ENCODE measurements around the gene ZDHHC15.
"Not testable (repeated sequence)": the region's sequence is repeated elsewhere in the genome, so short reads cannot be mapped to it uniquely, and the experiment has no call there.

The ZDHHC15 gene, protein sequence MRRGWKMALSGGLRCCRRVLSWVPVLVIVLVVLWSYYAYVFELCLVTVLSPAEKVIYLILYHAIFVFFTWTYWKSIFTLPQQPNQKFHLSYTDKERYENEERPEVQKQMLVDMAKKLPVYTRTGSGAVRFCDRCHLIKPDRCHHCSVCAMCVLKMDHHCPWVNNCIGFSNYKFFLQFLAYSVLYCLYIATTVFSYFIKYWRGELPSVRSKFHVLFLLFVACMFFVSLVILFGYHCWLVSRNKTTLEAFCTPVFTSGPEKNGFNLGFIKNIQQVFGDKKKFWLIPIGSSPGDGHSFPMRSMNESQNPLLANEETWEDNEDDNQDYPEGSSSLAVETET

DNA sequence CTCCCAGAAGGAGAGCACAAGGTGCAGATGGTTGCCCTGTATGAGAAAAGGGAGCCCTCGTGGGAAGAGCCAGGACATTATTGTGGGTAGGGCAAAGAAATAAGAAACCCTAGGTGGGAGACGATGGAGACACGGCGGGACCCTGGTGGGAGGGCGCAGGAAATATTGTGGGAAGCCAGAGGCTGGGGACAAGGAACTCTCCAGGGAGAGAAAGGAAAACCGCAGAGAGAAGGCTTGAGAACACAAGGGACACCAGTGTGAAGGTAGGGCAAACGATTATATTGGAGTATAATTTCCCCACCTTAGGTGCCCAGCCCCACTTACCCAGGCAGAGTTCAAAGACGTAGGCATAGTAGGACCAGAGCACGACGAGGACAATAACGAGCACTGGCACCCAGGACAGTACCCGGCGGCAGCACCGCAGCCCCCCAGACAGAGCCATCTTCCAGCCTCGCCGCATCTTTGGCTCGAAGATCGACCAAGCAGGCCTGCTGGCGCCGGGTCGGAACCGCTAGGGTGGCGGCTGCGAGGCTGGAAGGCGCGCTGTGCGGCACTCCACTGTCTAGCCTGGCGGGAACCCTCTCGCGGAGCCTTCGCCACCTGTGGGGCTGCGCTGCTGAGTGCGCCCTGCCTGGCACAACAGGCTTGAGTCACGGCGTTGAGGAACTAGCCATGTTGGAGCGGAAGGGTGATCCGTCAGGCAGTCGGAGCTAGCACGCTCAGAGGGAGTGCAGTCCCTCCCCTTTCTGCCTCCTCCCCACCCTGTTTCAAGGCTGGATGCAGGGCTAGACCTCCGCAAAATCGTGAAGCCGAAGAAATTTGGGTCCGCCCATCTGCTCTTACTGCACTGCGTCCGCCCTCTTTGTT is at the start of gene ZDHHC15:
Gene ZDHHC15, minus strand, starts transcription at position 473 of the 867 bp plus-strand sequence. Its CDS starts 13 bp downstream, at position 460.
- DNase-seq, result peak; percentile 0 to 33

DNA sequence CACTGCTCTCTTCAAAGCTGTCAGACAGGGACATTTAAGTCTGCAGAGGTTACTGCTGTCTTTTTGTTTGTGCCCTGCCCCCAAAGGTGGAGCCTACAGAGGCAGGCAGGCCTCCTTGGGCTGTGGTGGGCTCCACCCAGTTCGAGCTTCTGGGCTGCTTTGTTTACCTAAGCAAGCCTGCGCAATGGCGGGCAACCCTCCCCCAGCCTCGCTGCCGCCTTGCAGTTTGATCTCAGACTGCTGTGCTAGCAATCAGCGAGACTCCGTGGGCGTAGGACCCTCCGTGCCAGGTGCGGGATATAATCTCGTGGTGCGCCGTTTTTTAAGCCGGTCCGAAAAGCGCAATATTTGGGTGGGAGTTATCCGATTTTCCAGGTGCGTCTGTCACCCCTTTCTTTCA is 37.7 kb upstream of the ZDHHC15 start:
- DNase-seq, result not testable (repeated sequence)

DNA sequence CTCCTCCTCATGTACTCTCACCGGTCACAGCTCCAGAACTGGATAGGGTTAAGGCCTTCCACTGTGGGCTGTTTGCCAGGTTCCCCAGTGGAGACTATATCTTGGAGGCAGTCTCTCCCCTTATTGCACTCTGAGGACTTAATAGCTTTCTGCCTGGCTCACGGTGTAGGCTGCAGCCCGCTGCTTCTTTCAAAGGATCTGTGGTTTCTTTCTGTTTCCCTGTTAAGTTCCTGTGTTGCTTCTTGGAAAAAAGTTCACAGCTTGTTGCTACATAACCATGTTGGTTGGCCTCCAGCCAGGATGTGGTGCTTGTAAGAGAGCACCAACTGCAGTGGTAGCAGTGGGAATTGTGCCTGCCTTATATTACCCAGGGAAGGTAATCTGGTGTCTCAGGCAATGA is 24.9 kb upstream of the ZDHHC15 start:
- peak in 1 of 2 donors; percentile 21 for DNase-seq

DNA sequence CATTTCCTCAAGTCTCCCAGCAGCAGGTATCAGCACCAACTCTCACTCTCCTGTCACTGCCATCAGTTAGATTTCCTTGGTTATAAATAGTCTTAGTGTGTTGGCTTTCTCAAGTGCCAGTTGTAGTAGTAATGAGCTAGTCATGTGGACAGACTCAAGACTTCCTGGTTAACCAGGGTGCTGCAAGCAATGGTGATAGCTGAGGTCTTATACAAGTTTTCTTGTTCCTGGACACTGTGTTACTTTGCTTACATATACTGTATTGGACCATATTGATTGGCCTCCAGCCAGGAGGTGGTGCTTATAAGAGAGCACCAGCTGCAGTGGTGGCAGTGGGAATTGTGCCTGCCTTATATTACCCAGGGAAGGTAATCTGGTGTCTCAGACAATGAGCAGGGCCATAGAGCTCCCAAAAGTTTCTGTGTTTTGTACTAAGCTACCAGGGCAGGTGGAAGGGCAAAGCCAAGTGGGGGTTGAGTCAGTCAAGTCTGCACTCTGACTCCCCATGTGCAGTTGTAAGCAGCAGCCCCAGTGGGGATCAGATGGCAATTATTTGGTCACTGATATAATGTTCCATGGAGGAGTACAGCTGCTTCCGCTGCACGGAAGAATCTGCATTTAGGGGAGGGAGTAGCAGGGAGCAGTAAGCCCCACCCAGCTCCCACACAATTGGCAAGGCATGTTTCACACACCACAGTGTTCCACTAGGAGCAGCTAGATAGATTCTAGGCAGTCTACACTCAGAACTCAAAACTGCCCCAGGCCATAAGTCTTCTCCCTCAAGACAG is 24.1 kb upstream of the ZDHHC15 start:
- DNase-seq, result no peak

DNA sequence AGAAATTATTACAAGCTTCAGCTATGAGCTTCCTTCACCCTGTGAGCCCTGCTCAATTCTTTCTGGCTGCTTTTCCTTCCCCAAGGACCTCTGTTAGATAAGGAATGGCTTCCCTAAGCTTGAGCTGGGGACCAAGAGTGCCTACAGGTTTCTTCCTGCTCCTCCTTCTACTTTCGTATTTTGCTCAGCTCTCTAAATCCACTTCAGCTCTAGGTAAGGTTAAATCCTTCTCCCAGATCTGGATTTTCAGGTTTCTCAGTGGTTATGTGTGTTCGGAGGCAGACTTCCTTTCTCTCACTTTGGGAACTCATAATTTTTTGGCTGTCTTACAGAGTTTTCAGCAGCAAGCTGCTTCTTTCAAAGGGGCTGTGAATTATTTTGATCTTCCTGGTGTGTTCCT is 21.9 kb upstream of the ZDHHC15 start:
- no peak for DNase-seq

DNA sequence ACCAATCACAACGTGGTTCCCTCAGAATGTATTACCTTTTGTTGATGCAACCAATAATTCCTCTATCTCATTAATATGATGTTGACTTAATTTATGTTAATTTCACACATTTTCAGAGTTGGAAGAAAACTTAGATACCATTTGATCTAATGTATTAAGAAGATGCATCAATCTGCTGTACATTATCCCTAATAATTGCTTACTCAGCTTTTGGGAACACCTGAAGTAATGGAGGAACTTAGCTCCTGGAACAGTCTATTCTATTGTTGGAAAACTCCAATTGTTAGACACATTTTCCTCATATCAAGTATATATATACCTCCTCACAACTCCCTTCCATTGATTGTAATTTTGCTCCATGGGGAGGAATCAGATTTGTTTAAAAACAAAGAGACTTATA is 38.9 kb downstream of the ZDHHC15 start:
- no peak for DNase-seq

DNA sequence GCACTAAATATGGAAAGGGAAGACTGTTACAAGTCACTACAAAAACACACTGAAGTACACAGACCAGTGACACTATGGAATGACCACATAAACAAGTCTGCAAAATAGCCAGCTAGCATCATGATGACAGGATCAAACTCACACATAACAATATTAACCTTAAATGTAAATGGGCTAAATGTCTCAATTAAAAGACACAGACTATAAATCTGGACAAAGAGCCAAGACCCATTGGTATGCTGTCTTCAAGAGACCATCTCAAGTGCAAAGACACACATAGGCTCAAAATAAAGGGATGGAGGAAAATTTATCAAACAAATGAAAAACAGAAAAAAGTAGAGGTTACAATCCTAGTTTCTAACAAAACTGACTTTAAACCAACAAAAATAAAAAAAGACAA is 61.1 kb downstream of the ZDHHC15 start:
- not testable (repeated sequence) for DNase-seq

DNA sequence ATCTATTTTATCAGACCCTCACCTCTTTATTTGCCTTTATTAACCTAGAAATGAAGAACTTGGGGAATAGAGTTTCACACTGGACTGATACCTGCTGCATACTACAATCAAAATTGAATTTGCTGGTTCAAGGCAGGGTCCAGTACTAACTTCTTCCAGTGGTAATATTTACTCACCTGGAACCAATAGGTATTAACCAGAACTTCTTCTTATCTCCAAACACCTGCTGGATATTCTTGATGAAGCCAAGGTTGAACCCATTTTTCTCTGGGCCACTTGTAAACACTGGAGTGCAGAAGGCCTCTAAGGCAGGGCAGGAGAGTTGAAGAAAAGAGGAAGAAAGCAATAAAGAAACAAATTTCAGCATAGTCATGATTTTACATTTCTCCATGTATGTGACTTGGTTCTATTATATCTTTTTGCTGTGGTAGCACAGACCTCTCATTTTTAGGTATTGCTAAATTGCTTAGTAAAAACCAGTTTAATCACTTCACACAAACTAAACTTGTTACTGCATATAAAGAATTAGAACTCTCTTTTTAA is 101.1 kb downstream of the ZDHHC15 start:
- no peak for DNase-seq

DNA sequence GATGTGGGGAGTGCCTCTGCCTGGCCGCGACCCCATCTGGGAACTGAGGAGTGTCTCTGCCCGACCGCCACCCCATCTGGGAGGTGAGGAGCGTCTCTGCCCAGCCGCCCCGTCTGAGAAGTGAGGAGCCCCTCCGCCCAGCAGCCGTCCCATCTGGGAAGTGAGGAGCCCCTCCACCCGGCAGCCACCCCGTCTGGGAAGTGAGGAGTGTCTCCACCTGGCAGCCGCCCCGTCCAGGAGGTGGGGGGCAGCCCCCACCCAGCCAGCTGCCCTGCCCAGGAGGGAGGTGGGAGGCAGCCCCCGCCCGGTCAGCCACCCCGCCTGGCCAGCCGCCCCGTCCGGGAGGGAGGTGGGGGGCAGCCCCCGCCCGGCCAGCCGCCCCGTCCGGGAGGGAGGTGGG is 115.7 kb downstream of the ZDHHC15 start:
- DNase-seq, result not testable (repeated sequence)

DNA sequence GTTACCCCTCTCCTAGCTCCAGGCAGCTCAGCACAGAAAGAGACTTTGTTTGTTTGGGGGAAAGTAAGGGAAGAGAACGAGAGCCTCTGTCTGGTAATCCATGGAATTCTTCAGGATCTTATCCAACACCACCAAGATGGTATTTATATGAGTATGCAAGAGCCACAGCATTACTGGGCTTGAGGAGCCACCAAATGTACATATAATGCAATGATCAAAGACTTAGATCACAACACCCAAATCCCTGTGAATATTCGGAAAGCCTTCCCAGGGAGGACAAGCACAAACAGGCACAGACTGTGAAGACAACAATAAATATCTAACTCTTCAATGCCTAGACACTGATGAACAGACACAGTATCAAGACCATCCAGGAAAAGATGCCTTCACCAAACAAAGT is 132.4 kb downstream of the ZDHHC15 start:
- DNase-seq, result no peak

DNA sequence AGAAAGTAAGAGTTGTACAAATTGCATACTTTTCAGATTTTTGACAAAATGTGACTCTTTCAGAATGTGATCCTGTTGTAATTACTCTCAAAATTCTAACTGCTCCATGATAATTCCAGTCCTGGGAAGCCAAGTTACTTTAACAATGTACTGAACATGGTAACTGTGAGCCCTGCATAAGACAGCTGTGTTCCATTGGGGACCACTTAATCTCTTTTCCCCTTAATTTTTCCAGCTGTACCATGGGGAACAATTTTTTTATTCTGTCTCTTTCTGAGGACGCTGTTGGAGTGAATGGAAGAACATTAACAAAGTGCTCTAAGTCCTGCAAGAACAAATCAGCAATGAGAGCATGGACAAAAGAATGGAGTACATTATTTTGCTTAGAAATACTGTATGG is 153.1 kb downstream of the ZDHHC15 start:
- no peak for DNase-seq

DNA sequence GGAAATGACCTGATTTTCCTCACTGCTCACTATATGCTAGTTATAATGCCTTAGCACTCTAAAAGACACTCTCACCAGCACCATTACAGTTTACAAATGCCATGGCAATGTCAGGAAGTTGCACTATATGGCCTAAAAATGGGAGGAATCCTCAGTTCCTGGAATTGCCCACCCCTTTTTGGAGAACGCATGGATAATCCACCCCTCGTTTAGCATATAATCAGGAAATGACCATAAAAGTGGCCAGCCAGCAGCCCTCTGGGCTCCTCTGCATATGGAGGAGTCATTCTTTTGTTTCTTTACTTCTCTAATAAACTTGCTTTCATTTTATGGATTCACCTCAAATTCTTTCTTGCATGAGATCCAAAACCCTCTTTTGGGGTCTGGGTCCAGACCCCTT is 156.0 kb downstream of the ZDHHC15 start:
- no peak for DNase-seq

DNA sequence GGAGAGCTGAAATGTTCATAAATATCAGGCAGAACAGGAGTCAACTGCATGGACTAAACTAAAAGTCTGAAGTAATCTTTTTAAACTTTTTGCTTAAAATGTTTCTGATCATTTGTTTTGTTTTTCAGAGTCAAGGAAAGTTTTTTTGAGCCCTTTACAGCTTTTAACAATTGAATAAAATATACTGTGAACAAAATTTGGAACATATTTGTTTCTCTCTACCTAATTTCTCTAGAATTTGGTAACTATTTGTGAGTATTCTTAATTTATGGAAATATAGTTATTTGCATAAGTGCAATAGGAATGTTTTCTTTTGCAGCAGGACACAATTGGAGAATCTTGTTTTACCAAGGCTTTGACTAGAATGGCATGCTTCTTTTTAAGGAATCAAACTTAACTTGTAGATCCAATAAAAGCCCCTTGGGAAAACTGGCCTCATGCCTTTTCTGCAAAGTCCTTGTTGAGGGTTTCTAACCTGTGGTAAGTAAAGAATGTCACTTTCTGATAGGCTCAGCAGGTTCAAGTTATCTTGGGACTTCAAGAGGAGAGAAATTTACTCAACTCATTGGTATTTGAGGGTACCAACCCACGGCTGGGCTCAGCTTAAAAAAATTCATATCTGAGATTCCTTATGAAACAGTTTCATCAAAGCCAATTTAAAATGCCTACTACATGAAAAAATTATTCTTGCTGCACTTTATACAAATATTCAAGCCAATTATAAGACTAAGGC is 157.4 kb downstream of the ZDHHC15 start:
- no peak for DNase-seq

DNA sequence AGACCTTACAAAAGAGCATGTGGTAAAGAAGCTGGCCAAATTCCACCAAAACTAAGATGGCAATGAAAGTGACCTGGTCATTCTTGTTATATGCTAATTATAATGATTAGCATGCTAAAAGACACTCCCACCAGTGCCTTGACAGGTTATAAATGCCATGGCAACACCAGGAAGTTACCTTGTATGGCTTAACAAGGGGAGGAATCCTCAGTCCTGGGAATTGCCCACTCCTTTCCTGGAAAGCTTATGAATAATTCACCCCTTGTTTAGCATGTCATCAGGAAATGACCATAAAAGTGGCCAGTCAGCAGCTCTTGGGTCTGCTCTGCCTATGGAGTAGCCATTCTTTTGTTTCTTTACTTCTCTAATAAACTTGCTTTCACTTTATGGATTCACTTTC is 161.0 kb downstream of the ZDHHC15 start:
- no peak for DNase-seq

DNA sequence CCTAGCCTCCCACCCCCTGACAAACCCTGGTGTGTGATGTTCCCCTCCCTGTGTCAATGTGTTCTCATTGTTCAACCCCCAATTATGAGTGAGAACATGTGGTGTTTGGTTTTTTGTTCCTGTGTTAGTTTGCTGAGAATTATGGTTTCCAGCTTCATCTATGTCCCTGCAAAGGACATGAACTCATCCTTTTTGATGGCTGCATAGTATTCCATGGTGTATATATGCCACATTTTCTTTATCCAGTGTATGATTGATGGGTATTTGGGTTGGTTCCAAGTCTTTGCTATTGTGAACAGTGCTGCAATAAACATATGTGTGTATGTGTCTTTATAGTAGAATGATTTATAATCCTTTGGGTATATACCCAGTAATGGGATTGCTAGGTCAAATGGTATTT is 174.2 kb downstream of the ZDHHC15 start:
- not testable (repeated sequence) for DNase-seq

DNA sequence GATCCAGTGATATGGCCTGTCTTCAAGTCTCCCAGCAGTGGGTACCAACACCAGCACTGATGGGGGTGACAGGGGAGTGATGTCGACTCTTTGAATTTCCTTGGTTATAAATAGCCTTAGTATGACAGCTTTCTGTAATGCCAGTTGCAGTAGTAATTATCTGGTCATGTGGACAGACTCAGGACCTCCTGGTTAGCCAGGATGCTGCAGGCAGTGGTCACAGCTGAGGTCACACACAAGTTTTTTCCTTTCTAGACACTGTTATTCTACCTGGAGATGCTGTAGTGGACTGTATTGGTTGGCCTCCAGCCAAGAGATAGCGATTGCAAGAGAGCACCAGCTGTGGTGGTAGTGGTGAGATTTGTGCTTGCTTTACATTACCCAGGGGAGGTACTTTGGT is 185.3 kb downstream of the ZDHHC15 start:
- no peak for DNase-seq

DNA sequence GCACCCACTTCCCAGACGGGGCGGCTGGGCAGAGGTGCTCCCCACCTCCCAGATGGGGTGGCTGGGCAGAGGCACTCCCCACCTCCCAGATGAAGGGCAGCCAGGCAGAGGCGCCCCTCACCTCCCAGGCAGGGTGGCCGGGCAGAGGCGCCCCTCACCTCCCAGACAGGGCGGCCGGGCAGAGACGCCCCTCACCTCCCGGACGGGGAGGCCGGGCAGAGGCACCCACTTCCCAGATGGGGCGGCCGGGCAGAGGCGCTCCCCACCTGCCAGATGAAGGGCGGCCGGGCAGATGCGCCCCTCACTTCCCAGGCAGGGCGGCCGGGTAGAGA is 187.7 kb downstream of the ZDHHC15 start:
- no peak for DNase-seq

DNA sequence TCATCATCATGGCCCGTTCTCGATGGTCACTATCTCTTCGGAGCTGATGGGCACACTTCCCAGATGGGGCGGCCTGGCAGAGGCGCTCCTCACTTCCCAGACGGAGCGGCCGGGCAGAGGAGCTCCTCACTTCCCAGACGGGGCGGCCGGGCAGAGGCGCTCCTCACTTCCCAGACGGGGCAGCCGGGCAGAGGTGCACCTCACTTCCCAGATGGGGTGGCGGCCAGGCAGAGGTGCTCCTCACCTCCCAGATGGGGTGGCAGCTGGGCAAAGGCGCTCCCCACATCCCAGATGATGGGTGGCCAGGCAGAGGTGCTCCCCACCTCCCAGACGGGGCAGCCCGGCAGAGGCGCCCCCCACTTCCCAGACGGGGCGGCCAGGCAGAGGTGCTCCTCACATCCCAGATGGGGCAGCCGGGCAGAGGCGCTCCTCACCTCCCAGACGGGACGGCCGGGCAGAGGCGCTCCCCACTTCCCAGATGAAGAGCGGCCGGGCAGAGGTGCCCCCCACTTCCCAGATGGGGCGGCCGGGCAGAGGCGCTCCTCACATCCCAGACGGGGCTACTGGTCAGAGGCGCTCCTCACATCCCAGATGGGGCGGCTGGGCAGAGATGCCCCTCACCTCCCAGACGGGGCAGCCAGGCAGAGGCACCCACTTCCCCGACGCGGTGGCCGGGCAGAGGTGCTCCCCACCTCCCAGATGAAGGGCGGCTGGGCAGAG is 188.3 kb downstream of the ZDHHC15 start:
- DNase-seq, result not testable (repeated sequence)

DNA sequence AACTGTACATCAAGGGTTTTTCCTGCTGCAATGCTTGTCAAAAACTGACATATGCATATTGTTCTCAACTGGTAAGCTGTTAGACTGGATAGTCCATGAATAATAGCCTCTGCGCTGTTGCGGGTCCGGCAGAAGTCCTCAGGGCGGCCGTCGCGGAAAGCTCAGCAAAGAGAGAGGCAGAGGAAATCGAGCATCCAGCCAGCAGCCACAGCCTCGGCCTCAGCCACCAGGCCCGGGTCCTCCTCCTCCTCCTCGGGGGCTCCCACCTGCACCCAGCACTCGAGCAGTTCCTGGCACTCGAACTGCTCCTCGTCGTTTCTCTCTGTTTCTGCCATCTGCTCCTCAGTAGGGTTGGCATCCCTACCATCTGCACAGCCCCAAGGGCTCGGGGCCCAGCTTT is 195.2 kb downstream of the ZDHHC15 start:
- DNase-seq, result no peak

Data from bone marrow (tissue), 2 donors.